Sigmoid colon (tissue), 7 donors: ENCODE data around the gene TPR. TPM values are rescaled to one million over a fixed set of nuclear protein-coding genes. Genes with fewer than 3 reads are reported as not detected.

Experiments used
- DNase-seq: peaks from one replicate; pipeline ENCODE4 v3.0.0-alpha.2; 2019
- H3K27ac ChIP-seq, 4 donors: fragments of 200-600 bp; sonication (generic); one replicate each; pipeline ENCODE4 v1.5.1; 2016 to 2019; ENCODE audit warnings: mild to moderate bottlenecking in 1 of 4
- H3K27me3 ChIP-seq, 3 donors: fragments of 200-600 bp; sonication (generic); one replicate each; pipeline ENCODE4 v1.5.1; 2019; ENCODE audit warnings: mild to moderate bottlenecking in 1 of 3
- H3K36me3 ChIP-seq, 4 donors: fragments of 200-600 bp; sonication (generic); one replicate each; pipeline ENCODE4 v1.5.1; 2016 to 2019
- H3K4me1 ChIP-seq, 4 donors: fragments of 200-600 bp; sonication (generic); one replicate each; pipeline ENCODE4 v1.5.1; 2017 to 2019
- H3K4me3 ChIP-seq, 4 donors: fragments of 200-600 bp; sonication (generic); one replicate each; pipeline ENCODE4 v1.5.1; 2017 to 2019; ENCODE audit warnings: mild to moderate bottlenecking in 2 of 4, moderate library complexity in 1 of 4
- H3K9me3 ChIP-seq, 4 donors: fragments of 200-600 bp in 3 of 4; sonication (generic) in 3 of 4; one replicate each; pipeline versions ENCODE4 v1.5.1 to v1.6.1; 2013 to 2019
- EP300 ChIP-seq, 4 donors: sonication (generic); formaldehyde crosslinking; IDR thresholded peaks; one replicate each; pipeline ENCODE4 v1.6.1; 2017; ENCODE audit warnings: antibody characterized with exemption in 4 of 4
- POLR2A ChIP-seq, 2 donors: fragments of 450-650 bp; IDR thresholded peaks; one replicate each; pipeline ENCODE4 v1.6.1; 2016; ENCODE audit warnings: antibody characterized with exemption in 2 of 2, mild to moderate bottlenecking in 2 of 2, moderate library complexity in 2 of 2
- POLR2AphosphoS5 ChIP-seq, 4 donors: sonication (generic); formaldehyde crosslinking; IDR thresholded peaks; one replicate each; pipeline ENCODE4 v1.6.1; 2017; ENCODE audit warnings: antibody characterized with exemption in 4 of 4
- WGBS, 2 donors: extraction: QIAGEN DNeasy Blood & Tissue Kit; methylation state at CpG; one replicate each; pipeline ENCODE4 v1.1.7; 2013; 5-methylcytosine and 5-hydroxymethylcytosine counted together
- intact Hi-C: fragments of 100-400 bp; cut with DNase I; formaldehyde crosslinking; loops from one replicate; pipeline ENCODE4 v1.15.1; 2023
- polyA plus RNA-seq, 3 donors: library from polyadenylated mRNA; stranded (reverse); fragments of 200-250 nt; gene quantifications; one replicate each; pipeline ENCODE4 v1.2.3, GENCODE V29; 2013
- total RNA-seq, 4 donors: library from RNA; depleted of rRNA; stranded (reverse); fragments of >200 nt; gene quantifications; one replicate each; pipeline ENCODE4 v1.1.0, GENCODE V29; 2016
- TF ChIP-seq, protein P1 (sequence below), 4 experiments: fragments of 450-650 bp in 3 of 4; fragments of 200-600 bp in 1 of 4; IDR thresholded peaks; one replicate each; pipeline ENCODE4 v1.5.1; 2016 to 2019; ENCODE audit warnings: antibody characterized with exemption in 4 of 4, mild to moderate bottlenecking in 3 of 4, moderate library complexity in 2 of 4
- donor health status: healthy with polysubstance abuse.
- donor health status: Bipolar disorder and iron deficiency.
- donor health status: healthy.

Gene TPR
- total and polyA plus RNA-seq, 7 donors, result 5.1 to 80.6 (median 63.2) TPM

DNA sequence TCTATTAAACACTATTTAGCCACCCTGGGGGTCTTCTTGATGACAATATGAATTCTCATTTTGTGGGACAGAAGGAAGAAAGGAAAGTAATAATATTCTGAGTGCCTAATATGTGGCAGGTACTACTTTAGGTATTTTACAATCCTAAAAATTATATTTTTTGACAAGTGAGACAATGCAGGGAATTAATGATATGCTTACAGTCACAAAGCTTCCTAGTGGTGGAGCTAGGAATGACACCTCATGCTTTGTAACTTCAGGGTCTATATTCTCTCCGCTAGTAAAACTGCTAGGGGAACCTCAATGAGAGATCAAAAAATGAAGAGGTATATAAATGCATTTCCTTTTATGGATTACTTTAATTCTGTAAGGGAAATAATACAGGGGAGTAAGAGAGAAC is 44.3 kb downstream of the TPR start:
- intact Hi-C loops, result no loop called here
- Histone ChIP-seq H3K4me3 (no peak overlapping the region), H3K9me3 (no peaks in the 10 kb centered on the region), H3K36me3 (peaks cover 23 to 96% (median 53%) of the 10 kb centered on the region in 4 donors), H3K27ac (no peak overlapping the region), H3K27me3 (no peaks in the 10 kb centered on the region), H3K4me1 (no peaks in the 10 kb centered on the region)
- no peak for DNase-seq
- TF ChIP-seq POLR2A (IDR thresholded peaks at IDR 0.05) (no peak), EP300 (IDR thresholded peaks at IDR 0.05) (no peak), POLR2AphosphoS5 (IDR thresholded peaks at IDR 0.05) (no peak)
- TF ChIP-seq, protein P1, sequence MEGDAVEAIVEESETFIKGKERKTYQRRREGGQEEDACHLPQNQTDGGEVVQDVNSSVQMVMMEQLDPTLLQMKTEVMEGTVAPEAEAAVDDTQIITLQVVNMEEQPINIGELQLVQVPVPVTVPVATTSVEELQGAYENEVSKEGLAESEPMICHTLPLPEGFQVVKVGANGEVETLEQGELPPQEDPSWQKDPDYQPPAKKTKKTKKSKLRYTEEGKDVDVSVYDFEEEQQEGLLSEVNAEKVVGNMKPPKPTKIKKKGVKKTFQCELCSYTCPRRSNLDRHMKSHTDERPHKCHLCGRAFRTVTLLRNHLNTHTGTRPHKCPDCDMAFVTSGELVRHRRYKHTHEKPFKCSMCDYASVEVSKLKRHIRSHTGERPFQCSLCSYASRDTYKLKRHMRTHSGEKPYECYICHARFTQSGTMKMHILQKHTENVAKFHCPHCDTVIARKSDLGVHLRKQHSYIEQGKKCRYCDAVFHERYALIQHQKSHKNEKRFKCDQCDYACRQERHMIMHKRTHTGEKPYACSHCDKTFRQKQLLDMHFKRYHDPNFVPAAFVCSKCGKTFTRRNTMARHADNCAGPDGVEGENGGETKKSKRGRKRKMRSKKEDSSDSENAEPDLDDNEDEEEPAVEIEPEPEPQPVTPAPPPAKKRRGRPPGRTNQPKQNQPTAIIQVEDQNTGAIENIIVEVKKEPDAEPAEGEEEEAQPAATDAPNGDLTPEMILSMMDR (IDR thresholded peaks at IDR 0.05), result peak in 1 of 4 experiments; percentile 20
- 99 to 100% methylated on average over 1 of the region's 1 CpG for WGBS, 2 donors

DNA sequence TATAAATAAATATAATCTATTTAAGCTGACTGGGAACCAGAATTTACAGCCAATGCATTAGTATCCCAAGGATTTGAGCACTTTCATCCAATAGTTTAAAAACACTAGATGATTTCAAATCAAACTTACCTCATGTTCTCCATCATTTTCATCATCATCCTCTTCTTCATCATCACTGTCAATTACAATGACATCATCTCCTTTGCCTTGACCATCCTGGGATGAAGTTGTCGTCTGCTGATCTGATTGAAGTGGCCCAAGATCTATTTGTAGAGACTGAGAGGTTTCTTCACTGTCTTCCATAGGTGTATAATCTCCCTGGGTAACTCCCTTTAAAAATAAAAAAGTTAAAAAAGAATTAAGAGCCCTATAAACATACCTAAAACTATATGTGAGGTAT is 47.7 kb downstream of the TPR start:
- Histone ChIP-seq H3K4me3 (no peak overlapping the region), H3K4me1 (no peaks in the 10 kb centered on the region), H3K27ac (no peak overlapping the region), H3K27me3 (no peaks in the 10 kb centered on the region), H3K36me3 (peaks cover 12 to 96% (median 39%) of the 10 kb centered on the region in 4 donors), H3K9me3 (no peaks in the 10 kb centered on the region)
- intact Hi-C loops, result loop anchor here (10.0 kb wide), 1 partner anchor 67 kb away; no protein-coding TSS in a partner anchor
- TF ChIP-seq POLR2A (IDR thresholded peaks at IDR 0.05), result no peak
- no peak for TF ChIP-seq POLR2AphosphoS5 (IDR thresholded peaks at IDR 0.05)
- TF ChIP-seq, protein P1 (IDR thresholded peaks at IDR 0.05), result no peak
- no peak for TF ChIP-seq EP300 (IDR thresholded peaks at IDR 0.05)
- WGBS, 2 donors, result 95 to 97% methylated on average over 1 of the region's 1 CpG
- no peak for DNase-seq

- Histone ChIP-seq H3K36me3 (peaks cover 14 to 96% (median 37%) of the 10 kb centered on the region in 4 donors), H3K9me3 (no peaks in the 10 kb centered on the region), H3K4me3 (no peak overlapping the region), H3K27ac (no peak overlapping the region), H3K4me1 (no peaks in the 10 kb centered on the region), H3K27me3 (no peaks in the 10 kb centered on the region)
- no peak for TF ChIP-seq POLR2A (IDR thresholded peaks at IDR 0.05)
- no peak for TF ChIP-seq POLR2AphosphoS5 (IDR thresholded peaks at IDR 0.05)
- TF ChIP-seq, protein P1 (IDR thresholded peaks at IDR 0.05), result no peak
- TF ChIP-seq EP300 (IDR thresholded peaks at IDR 0.05), result no peak
- WGBS, 2 donors, result 88 to 94% methylated on average over 1 of the region's 1 CpG
- DNase-seq, result no peak
- intact Hi-C loops, result loop anchor here (10.0 kb wide), 1 partner anchor 69 kb away; no protein-coding TSS in a partner anchor
These were observed 49.0 kb downstream of the TPR start for GRCh38 chr1:186326009-186326408.

DNA sequence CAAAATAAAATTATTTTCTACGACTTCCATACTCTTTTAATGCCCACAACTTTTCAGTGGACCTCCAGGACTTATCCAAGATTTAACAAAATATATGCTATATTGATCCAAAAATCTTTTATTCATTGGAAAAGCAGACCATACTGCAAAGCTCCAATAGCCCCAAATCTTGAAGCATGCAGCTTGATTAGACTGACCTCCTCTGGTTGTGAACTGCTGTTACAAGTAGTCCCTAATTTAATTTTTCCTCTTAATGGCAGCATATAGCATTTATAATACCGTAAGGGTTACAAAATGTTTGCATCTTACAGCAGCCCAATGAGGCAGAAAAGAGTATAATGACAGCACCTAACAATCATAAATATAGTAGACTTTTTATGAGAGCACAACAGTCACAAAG is 49.8 kb downstream of the TPR start:
- H3K36me3 ChIP-seq, result peaks cover 12 to 96% (median 36%) of the 10 kb centered on the region in 4 donors
- DNase-seq, result no peak
- no peak overlapping the region for H3K27ac ChIP-seq
- TF ChIP-seq POLR2A (IDR thresholded peaks at IDR 0.05) (no peak), EP300 (IDR thresholded peaks at IDR 0.05) (no peak), POLR2AphosphoS5 (IDR thresholded peaks at IDR 0.05) (no peak)
- TF ChIP-seq, protein P1 (IDR thresholded peaks at IDR 0.05), result no peak
- H3K9me3 ChIP-seq, result no peaks in the 10 kb centered on the region
- no peaks in the 10 kb centered on the region for H3K27me3 ChIP-seq
- no peaks in the 10 kb centered on the region for H3K4me1 ChIP-seq
- no peak overlapping the region for H3K4me3 ChIP-seq
- intact Hi-C loops, result loop anchor here (10.0 kb wide), 1 partner anchor 70 kb away; no protein-coding TSS in a partner anchor
- 94 to 95% methylated on average over 2 of the region's 2 CpGs for WGBS, 2 donors

DNA sequence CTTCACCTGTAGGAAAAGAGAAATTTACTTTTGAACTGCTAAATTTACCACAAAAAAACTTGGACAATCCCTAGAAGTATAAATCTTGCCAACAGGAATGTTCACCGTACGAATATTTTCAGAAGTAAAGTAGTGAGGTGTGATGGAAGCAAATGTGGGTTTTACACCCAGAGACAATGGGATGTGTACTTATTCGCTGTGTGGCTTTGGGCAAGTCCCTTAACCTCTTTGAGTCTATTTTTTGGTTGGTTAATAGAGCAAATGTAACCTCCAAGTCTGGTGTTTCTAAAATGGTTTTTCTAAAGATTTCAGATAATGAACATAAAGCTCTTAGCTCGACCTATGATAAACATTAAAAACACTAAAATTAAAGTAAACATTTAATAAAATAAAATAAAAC is 51.2 kb downstream of the TPR start:
- DNase-seq, result no peak
- 92 to 93% methylated on average over 4 of the region's 4 CpGs for WGBS, 2 donors
- Histone ChIP-seq H3K27ac (no peak overlapping the region), H3K4me3 (no peak overlapping the region), H3K27me3 (no peaks in the 10 kb centered on the region), H3K4me1 (no peaks in the 10 kb centered on the region), H3K36me3 (peaks cover 12 to 96% (median 43%) of the 10 kb centered on the region in 4 donors), H3K9me3 (no peaks in the 10 kb centered on the region)
- intact Hi-C loops, result loop anchor here (5.0 to 10.0 kb wide), 2 partner anchors 33 to 71 kb away; no protein-coding TSS in a partner anchor
- TF ChIP-seq, protein P1 (IDR thresholded peaks at IDR 0.05), result no peak
- TF ChIP-seq POLR2AphosphoS5 (IDR thresholded peaks at IDR 0.05) (no peak), EP300 (IDR thresholded peaks at IDR 0.05) (no peak), POLR2A (IDR thresholded peaks at IDR 0.05) (no peak)
